Prostate gland (tissue), 2 donors: ENCODE measurements around the gene GALT. TPM values are rescaled to one million over a fixed set of nuclear protein-coding genes. Genes with fewer than 3 reads are reported as not detected.
A peak's percentile ranks its signal among the peaks of the same experiment; 100 is the strongest.

Source experiments
- DNase-seq: peaks from one replicate; pipeline ENCODE4 v3.0.0-alpha.2; 2019; ENCODE audit warnings: low spot score
- H3K27ac ChIP-seq, 2 donors: fragments of 200-600 bp; sonication (generic); 2 replicates each; pipeline ENCODE4 v1.5.1; 2017 to 2019
- H3K27me3 ChIP-seq: fragments of 200-600 bp; sonication (generic); replicated peaks from 2 replicates; pipeline ENCODE4 v1.5.1; 2019; ENCODE audit not compliant: insufficient read depth
- H3K36me3 ChIP-seq, 2 donors: fragments of 200-600 bp; sonication (generic); 1 replicate in 1 of 2; 2 replicates in 1 of 2; pipeline versions ENCODE4 v1.5.1 to v1.8.1; 2017 to 2019
- H3K4me1 ChIP-seq: fragments of 200-600 bp; sonication (generic); replicated peaks from 2 replicates; pipeline ENCODE4 v1.5.1; 2019
- H3K4me3 ChIP-seq, 2 donors: fragments of 200-600 bp; sonication (generic); 2 replicates each; pipeline ENCODE4 v1.5.1; 2017 to 2019
- H3K9me3 ChIP-seq: fragments of 200-600 bp; sonication (generic); 2 replicates; pipeline ENCODE4 v1.5.1; 2017
- CTCF ChIP-seq, 4 experiments: fragments of 200-600 bp in 2 of 4; fragments of 450-650 bp in 2 of 4; sonication (generic) in 2 of 4; IDR thresholded peaks; 1 replicate in 3 of 4; 2 replicates in 1 of 4; pipeline ENCODE4 v1.5.1; 2016 to 2019; ENCODE audit warnings: antibody characterized with exemption in 4 of 4, mild to moderate bottlenecking in 2 of 4, moderate library complexity in 2 of 4
- POLR2A ChIP-seq: fragments of 450-650 bp; IDR thresholded peaks from one replicate; pipeline ENCODE4 v1.6.1; 2016; ENCODE audit warnings: antibody characterized with exemption, mild to moderate bottlenecking
- POLR2AphosphoS5 ChIP-seq: sonication (generic); formaldehyde crosslinking; IDR thresholded peaks from one replicate; pipeline ENCODE4 v1.6.1; 2017; ENCODE audit warnings: antibody characterized with exemption
- WGBS: methylation state at CpG from one replicate; pipeline ENCODE4 v1.1.5; 2018; 5-methylcytosine and 5-hydroxymethylcytosine counted together
- intact Hi-C: fragments of 100-400 bp; cut with DNase I; formaldehyde crosslinking; loops from one replicate; pipeline ENCODE4 v1.14.2; 2022
- total RNA-seq, 2 donors: library from RNA; depleted of rRNA; stranded (reverse); fragments of >200 nt; gene quantifications; one replicate each; pipeline ENCODE4 v1.1.0, GENCODE V29; 2016

The GALT gene
- total RNA-seq, 2 donors from 2014 or later: 55.2 to 55.9 TPM

GRCh38 chr9:34603610-34604231, 42.8 kb upstream of the GALT start:
- H3K27ac ChIP-seq: no peak overlapping the region
- H3K4me1 ChIP-seq: no peaks in the 10 kb centered on the region
- no peaks in the 10 kb centered on the region for H3K36me3 ChIP-seq
- WGBS: 62% methylated on average over 4 of the region's 4 CpGs
- intact Hi-C loops: loop anchor here (5.0 kb wide), 1 partner anchor 271 kb away; no protein-coding TSS in a partner anchor
- peak; percentile 48 for TF ChIP-seq POLR2AphosphoS5
- TF ChIP-seq CTCF (IDR thresholded peaks at IDR 0.05): peak; percentile 73 to 93 (median 89)
- no peak for TF ChIP-seq POLR2A
- no peak overlapping the region for H3K4me3 ChIP-seq
- peak; percentile 83 for DNase-seq
- H3K27me3 ChIP-seq: no peaks in the 10 kb centered on the region
- H3K9me3 ChIP-seq: no peaks in the 10 kb centered on the region

GRCh38 chr9:34606190-34606589, 40.3 kb upstream of the GALT start:
- intact Hi-C loops: no loop called here
- DNase-seq: no peak
- H3K27ac ChIP-seq: no peak overlapping the region
- H3K9me3 ChIP-seq: no peaks in the 10 kb centered on the region
- no peaks in the 10 kb centered on the region for H3K27me3 ChIP-seq
- peaks cover 3% of the 10 kb centered on the region for H3K4me1 ChIP-seq
- H3K36me3 ChIP-seq: no peaks in the 10 kb centered on the region
- TF ChIP-seq POLR2A (no peak), CTCF (IDR thresholded peaks at IDR 0.05) (no peak), POLR2AphosphoS5 (no peak)
- H3K4me3 ChIP-seq: no peak overlapping the region

GRCh38 chr9:34606905-34607304, 39.6 kb upstream of the GALT start:
- WGBS: 90% methylated on average over 3 of the region's 3 CpGs
- no peak for DNase-seq
- no peaks in the 10 kb centered on the region for H3K27me3 ChIP-seq
- H3K27ac ChIP-seq: no peak overlapping the region
- intact Hi-C loops: no loop called here
- TF ChIP-seq CTCF (IDR thresholded peaks at IDR 0.05) (no peak), POLR2AphosphoS5 (no peak), POLR2A (no peak)
- H3K36me3 ChIP-seq: no peaks in the 10 kb centered on the region
- peaks cover 4% of the 10 kb centered on the region for H3K4me1 ChIP-seq
- no peaks in the 10 kb centered on the region for H3K9me3 ChIP-seq
- H3K4me3 ChIP-seq: no peak overlapping the region

- Histone ChIP-seq H3K27me3 (no peaks in the 10 kb centered on the region), H3K4me1 (peaks cover 4% of the 10 kb centered on the region), H3K27ac (no peak overlapping the region), H3K36me3 (no peaks in the 10 kb centered on the region), H3K9me3 (no peaks in the 10 kb centered on the region), H3K4me3 (no peak overlapping the region)
- DNase-seq: no peak
- TF ChIP-seq CTCF (IDR thresholded peaks at IDR 0.05) (no peak), POLR2AphosphoS5 (no peak), POLR2A (no peak)
- intact Hi-C loops: no loop called here
- WGBS: 42% methylated on average over 2 of the region's 2 CpGs
These were observed 39.1 kb upstream of the GALT start for GRCh38 chr9:34607331-34607730.

GRCh38 chr9:34610434-34611206, 35.9 kb upstream of the GALT start:
- TF ChIP-seq POLR2AphosphoS5: no peak
- TF ChIP-seq CTCF (IDR thresholded peaks at IDR 0.05): no peak
- TF ChIP-seq POLR2A: no peak
- Histone ChIP-seq H3K36me3 (no peaks in the 10 kb centered on the region), H3K4me3 (peak overlapping the region; percentile 69 to 70), H3K27ac (peak overlapping the region; percentile 76 to 89), H3K9me3 (no peaks in the 10 kb centered on the region), H3K27me3 (no peaks in the 10 kb centered on the region), H3K4me1 (peaks cover 4% of the 10 kb centered on the region)
- 90% methylated on average over 19 of the region's 20 CpGs for WGBS
- no peak for DNase-seq
- intact Hi-C loops: no loop called here
